HG03342 (cell line): ENCODE measurements around the gene DSCAML1.

Source experiments
- ATAC-seq: cut with Tn5 transposase; IDR thresholded peaks from one replicate; pipeline ENCODE4 v1.9.1; 2021; ENCODE audit warnings: mild to moderate bottlenecking, moderate library complexity; ENCODE audit not compliant: unreplicated experiment

Gene DSCAML1

GRCh38 chr11:117833401-117833891, 36.4 kb upstream of the DSCAML1 start:
- no peak for ATAC-seq

GRCh38 chr11:117832511-117832910, 35.5 kb upstream of the DSCAML1 start:
- ATAC-seq: no peak

DNA sequence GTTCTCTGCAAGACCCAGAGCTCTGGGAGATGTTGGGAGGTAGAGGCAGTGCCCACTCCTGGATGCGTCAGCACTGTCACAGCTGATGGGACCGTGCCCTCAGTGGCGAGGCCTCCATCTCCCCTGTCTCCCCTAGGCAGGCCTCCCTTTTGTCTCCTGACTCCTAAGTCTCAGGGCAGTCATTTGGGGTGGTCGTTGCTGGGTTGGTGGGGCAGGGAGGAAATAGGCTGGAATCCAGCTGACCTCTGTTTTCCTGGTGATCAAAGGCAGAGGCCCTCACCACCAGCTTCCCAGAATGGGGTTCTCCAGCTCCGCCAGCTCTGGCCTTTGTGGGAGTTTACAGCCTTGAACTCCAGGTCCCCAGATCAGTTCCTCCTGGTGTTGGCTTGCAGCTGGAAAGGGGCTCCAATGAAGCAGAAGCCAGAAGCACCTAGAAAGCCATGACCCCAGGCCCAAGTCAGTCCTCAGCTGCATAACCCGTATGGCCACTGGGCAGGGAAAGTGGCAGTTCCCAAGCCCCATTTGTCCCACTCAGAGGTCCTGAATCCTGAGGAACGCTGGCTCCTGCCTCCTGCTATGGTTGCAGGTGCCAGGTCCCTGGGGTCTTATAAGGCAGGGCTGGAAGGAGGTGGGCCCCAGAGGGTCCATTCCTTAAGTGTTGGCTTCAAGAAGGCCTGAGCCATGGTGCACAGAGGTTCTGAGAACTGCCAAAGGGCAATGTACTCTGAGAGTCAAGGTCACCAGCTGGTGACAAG, 34.8 kb upstream of the DSCAML1 start:
- ATAC-seq: no peak

- no peak for ATAC-seq
Observed at GRCh38 chr11:117830674-117831351, 33.8 kb upstream of the DSCAML1 start.

DNA sequence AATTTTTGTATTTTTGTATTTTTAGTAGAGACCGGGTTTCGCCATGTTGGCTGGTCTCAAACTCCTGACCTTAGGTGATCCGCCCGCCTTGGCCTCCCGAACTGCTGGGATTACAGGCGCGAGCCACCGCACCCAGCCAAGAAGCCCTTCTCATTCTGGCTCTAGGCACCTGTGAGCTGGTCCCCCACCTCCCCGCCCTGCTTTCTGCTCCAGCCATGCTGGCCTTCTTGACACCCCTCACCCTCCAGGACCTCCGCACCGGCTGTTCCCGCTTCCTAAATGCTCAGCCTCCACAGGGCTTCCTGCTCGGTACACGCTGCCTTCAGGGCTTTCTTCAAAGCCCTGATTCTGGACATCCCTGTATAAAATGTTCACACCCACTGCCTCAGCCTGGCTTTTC, 33.1 kb upstream of the DSCAML1 start:
- ATAC-seq: no peak

DNA sequence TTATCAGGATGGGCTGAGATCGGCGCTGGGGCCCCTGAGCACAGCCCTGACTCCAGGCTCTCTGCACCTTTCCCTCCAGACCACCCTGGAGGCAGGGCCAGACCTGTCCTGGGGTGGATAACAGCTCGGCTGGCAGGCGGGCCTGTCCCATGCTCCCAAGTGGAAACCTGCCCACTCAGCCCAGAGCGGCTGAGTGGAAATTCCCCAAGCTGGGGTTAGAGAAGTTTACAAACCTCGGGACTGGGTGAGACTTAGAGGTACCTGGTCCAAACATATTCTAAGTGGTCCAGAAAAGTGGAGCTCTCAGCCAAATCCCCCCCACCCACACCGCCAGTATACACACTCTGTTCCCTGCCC, 32.3 kb upstream of the DSCAML1 start:
- ATAC-seq: no peak

DNA sequence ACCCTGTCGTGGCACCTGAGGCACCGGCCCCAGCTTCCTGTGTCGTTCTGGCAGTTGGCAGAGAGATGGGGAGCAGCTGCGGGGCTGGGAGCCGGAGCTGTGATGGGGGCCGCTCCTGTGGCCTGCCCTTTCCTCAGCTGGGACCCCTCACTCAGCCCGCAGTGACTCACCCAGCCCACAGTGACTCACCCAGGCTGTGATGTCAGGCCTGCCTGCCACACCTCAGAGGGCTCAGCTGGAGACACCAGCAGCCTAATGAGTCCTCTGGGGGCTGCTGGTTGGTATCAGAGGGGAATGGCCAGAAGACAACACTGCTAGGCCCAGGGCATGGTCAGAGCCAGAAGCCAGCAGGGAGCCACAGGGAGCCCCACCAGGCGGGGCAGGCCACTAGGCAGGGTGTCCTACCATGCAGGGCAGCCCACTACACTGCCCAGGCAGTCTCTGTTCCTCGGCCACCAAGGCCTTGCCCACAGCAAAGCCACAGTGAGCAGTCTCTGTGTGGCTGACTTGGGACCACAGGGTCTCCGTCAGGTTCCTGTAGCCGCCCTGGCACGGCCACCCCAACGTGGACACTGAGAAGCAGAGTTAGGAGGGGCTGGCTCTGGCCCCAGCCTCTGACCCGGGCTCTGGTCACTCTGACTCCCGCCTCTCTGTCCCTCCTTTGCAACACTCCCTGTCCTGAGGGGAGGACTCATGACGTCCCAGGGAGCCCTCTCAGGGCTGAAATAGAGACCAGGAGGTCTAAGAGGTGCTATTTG, 31.8 kb upstream of the DSCAML1 start:
- ATAC-seq: peak; percentile 71

GRCh38 chr11:117827521-117828511, 30.8 kb upstream of the DSCAML1 start:
- ATAC-seq: no peak

- ATAC-seq: no peak
Observed at GRCh38 chr11:117826832-117827231, 29.8 kb upstream of the DSCAML1 start.

GRCh38 chr11:117826190-117826570, 29.2 kb upstream of the DSCAML1 start:
- no peak for ATAC-seq

GRCh38 chr11:117825538-117826189, 28.6 kb upstream of the DSCAML1 start:
- ATAC-seq: no peak

GRCh38 chr11:117824571-117825537, 27.8 kb upstream of the DSCAML1 start, which contains the start of gene FXYD2:
TSS of gene FXYD2 (minus strand) at chr11:117824744. CDS start at chr11:117824678, 66 bp downstream.
- no peak for ATAC-seq

DNA sequence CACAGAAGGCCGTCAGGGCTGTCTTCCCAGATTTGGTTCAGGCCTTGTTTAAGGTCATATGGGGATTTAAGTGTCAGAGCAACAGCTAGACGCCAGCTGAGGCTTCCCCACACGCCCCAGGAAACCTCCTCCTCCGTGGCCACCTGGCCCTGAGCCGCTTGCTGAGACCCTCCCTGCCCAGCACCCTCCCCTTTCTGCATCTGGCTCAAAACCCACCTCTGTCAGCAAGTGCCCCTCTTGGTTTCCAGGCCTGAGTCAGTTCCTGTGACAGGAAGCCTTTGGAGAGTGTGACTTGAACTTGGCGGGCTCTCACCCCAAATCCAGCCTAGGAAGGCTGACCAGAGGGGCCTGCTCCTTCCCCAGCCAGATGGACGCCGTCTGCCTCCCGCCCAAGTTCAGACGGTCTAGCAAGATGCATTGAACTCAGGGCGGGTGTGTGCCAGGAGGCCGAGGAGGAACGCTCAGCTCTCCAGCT, 27.0 kb upstream of the DSCAML1 start:
- no peak for ATAC-seq

DNA sequence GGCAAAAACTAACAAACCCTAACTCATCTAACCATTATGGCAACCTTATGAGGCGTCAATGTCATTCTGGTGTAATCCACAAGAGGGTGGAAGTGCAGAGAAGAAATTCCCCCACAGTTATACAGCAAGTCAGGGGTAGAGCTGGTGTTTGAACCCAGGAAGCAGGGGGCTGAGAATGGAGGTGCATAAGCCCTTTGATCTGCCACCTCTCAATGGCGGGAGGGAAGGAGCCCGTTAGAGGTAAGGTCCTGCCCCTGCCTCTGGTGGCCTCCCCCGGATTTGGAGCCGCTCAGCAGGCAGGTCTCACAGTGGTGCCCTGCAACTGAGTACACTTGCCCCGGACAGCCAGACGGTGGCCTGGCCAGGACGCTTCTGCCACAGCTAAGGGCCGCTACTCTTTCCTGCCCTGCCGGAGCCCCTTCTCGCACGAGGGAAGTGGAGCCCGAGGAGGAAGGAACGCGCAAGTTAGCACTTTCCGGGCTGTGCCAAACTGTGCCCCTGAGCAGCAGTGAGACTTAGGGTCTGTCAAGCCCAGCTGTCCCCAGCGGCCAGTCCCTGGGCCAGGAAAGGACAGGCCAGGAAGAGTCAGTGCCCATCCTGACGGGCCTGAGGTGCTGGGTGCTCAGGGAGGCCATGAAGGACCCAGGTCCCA, 26.4 kb upstream of the DSCAML1 start:
- no peak for ATAC-seq

DNA sequence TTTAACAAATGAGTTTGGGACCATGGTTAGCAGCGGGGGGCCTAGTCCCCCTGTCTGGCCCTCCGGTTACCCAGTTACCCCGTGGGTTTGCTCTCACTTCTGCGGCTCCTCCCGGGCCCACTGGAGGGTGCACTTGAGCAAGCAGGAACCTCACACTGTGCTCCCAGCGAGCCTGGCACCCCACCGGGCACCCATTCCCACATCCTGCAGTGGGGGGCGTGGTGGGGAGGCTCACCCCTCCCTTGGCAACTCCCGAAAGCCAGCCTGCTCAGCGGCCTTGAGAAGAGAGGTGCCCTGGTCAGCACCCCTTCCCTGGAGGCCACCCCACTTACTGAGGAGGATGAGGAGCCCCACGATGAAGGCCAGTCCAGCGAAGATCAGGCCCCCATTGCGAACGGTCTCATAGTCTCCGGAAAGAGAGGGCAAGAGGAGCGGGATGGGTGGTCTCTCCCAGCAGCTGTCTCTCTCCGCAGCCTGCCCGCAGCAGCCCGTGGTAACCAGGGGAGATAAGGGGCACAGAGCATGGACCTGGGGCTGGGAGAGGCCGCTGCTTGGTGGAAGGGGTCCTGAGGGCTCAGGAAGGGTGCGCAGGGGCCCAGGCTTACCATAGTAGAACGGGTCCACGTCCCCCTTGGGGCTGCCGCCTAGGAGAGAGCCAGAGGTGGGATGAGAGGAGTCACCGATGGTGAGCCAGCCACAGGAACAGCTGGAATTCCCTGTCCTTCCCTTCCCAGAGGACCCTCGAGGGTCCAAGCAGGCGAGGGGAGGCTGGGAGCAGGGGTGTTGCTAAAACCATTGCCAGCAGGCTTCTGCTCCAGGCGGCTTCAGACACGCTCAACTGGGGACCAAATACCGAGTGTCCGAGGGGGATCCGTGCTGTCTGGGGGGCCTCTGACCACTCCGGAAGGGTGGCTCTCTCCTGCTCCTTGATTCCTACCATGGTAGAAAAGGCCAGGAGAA, 25.3 kb upstream of the DSCAML1 start:
- ATAC-seq: no peak

DNA sequence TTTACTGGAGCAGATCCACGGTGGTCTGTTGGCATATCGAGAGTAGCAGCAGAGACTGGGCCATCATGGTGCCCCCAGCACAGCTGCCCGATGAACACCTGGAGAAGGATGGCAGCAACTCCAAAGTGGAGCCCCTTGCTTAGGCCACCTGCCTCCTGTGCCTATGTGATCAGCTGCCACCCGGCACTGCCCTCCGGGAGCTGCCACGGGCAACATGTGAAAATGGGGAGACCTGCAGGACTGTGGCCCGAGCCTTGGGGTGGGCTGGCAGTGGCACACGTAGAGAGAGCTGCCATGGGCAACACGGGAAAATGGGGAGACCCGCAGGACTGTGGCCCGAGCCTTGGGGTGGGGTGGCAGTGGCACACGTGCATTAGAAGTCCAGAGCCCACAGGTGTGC, 24.4 kb upstream of the DSCAML1 start:
- no peak for ATAC-seq

DNA sequence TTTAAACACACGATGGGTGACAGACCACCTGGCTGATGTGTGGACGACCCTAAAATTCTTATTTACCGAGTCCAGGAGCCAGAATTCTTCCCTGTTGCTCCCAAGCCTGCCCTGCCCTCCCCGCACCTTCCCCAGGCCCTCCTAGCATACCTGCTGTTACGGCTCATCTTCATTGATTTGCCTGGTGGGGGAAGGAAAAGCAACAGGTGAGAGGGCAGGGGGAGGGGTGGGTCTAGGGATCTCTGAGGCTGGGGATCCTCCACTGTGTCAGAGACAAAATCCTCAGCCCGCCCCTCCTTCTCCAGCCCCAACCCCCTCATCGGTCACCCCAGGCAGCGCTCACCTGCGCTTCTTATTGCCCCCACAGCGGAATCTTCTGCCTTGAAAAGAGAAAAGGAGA, 23.5 kb upstream of the DSCAML1 start:
- no peak for ATAC-seq
